ENCODE data around the gene ARHGEF38.
"Not testable (repeated sequence)": the region's sequence is repeated elsewhere in the genome, so short reads cannot be mapped to it uniquely, and the experiment has no call there.

Gene ARHGEF38

GRCh38 chr4:105652286-105652888, 100.0 kb downstream of the ARHGEF38 start:
- DNase-seq (ENCODE audit: low read depth, low spot score) = no peak

DNA sequence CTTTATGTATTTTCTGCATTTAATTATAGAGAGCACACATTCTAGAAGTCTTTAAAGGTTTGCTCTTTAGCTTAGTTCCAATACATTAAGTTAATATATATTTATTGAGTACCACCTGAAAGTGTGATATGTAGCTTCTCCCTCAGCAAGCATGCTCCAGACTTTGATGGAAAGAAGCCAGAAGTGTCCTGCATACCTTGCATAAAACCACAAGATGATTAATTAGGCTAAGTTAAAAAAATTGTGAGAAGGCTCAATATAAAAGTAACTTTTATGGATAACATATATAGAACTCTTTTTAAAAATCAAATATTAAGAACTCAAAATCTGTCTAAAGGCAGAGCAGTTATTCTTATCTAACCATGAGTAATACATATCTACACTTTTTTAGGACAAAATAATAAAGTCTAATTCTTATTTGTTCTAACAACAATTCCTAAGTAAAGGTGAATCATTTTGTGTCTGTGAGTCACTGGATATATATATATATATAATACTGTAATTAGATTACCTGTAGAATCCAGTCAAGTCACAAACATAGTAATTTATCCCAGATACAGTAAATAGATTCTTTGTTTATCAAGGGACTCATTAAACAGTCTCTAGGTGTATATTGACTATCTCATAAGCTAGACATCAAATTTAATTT, 104.8 kb downstream of the ARHGEF38 start:
- DNase-seq (ENCODE audit: low read depth, low spot score) = no peak

GRCh38 chr4:105659190-105659589, 106.8 kb downstream of the ARHGEF38 start:
- no peak for DNase-seq (ENCODE audit: low read depth, low spot score)

- no peak for DNase-seq (ENCODE audit: low read depth, low spot score)
Measured at GRCh38 chr4:105661028-105661427, 108.6 kb downstream of the ARHGEF38 start.

DNA sequence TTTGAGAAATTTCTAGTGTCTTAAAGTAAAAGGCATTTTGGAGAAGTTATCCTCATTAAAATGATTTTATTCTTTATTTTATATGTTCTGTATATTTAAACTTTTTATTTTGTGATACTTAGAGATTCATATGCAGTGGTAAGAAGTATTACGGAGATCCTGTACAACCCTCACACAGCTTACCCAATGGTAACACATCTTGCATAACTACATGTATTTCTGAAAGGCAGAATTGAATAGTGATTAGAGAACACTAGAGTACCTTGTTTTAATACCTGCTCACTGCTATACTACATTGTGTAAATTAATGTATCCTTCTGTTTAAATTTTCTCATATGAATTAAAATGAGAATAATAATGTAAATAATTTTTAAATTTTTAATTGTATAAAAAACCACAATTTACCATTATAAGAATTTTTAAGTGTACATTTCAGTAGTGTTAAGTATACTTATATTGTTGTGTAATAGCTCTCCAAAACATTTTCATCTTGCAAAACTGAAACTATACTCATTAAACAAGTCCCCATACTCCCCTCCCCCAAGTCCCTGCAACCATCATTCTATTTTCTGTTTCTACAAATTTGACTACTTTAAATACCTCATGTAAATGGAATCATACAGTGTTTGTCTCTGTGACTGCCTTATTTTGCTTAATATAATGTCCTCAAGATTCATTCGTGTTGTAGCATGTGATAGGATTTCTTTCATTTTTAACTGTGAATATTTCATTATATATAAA, 110.7 kb downstream of the ARHGEF38 start:
- no peak for DNase-seq (ENCODE audit: low read depth, low spot score)

DNA sequence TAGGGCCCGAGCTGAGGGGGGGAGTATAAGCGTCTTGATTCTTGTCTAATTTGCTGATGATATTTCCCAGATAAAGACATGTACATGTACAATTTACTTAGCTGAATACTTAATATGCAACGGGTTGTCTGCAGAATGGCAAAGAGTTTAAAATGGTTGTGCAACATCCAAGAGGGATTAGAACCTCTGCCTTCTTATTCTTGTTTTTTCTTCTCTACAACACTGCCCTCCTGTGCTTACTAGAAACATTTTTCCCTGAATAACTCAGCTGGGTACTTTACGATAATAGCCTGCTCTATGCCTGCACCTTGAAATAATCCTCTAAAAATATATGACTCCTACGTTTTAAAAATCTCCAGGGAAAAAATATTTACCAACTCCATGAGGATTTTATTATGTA, 114.3 kb downstream of the ARHGEF38 start:
- DNase-seq (ENCODE audit: low read depth, low spot score) = no peak

DNA sequence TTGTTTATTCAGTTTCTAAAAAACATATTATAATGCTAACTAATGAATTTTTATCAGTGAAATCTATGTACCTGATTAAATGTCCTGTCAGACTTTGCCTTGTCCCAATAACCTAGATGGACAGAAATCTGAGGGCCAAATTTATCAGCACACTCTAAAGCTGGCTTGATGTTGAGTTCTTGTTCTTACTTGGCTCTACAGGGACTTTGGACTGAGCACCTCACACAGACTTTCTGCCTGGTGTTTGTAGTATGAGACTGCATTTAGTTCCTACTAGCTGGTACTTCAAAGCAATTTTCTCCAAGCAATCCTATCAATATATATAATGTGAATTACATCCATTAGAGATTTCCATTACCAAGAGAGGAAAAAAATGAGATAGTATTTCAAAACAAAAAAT, 118.3 kb downstream of the ARHGEF38 start:
- no peak for DNase-seq (ENCODE audit: low read depth, low spot score)

DNA sequence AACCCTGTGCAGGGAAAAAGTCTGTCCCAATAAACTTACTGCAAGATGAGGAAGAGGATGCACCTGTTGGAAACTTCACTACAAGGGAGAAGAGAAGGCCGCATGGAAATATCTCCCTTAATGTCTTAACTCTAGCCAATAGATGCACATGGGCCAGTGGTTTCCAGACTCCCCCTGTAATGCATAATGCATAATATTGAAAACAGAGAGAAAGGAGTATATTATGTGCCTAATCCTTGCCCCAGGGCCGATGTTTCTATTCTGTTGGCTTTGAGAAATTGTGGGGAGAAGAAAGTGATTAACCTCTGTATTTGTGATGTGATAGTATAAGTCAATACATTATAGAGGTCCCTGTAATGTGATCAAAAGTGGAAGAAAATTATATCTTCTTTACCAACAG, 118.9 kb downstream of the ARHGEF38 start:
- no peak for DNase-seq (ENCODE audit: low read depth, low spot score)

DNA sequence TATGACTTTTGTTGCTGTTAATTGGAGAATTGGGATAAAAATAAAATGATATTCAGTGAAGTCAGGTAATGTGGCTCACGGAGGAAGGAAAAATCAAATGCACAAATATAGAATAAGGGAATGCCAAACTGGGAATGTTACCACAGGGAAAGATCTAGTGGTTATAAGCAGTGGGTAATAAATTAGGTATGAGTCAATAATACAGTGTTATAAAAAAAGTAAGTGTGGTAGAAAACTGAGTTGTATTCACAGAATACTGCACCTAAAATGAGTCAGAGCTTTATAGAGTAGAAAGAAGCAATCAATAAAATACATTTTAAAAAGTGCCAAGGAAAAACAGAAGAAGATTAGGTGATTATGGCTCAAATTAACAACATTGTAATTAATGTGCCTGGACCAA, 121.6 kb downstream of the ARHGEF38 start:
- no peak for DNase-seq (ENCODE audit: low read depth, low spot score)

- no peak for DNase-seq (ENCODE audit: low read depth, low spot score)
Measured at GRCh38 chr4:105677709-105678108, 125.3 kb downstream of the ARHGEF38 start.

DNA sequence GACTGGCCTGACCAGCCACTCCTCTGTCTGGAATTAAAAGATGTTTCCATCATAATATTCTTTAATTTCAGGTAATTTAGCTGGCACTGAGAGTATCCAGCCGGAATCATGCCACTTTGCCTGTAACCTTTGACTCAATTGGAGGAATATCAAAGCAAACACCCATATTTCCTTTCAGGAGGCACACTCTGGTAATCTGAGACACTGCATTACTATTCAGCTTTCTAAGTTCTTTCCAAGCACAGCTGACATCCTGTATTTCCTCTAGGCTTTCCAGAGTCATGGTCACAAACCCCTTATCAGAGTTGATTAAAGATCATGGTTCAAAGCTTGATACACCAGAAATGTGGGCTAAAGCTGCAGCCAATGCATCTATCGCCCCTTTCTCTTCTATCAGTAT, 126.8 kb downstream of the ARHGEF38 start:
- DNase-seq (ENCODE audit: low read depth, low spot score) = no peak

- no peak for DNase-seq (ENCODE audit: low read depth, low spot score)
Measured at GRCh38 chr4:105683038-105683437, 130.6 kb downstream of the ARHGEF38 start.

- no peak for DNase-seq (ENCODE audit: low read depth, low spot score)
Measured at GRCh38 chr4:105686571-105686970, 134.2 kb downstream of the ARHGEF38 start.

DNA sequence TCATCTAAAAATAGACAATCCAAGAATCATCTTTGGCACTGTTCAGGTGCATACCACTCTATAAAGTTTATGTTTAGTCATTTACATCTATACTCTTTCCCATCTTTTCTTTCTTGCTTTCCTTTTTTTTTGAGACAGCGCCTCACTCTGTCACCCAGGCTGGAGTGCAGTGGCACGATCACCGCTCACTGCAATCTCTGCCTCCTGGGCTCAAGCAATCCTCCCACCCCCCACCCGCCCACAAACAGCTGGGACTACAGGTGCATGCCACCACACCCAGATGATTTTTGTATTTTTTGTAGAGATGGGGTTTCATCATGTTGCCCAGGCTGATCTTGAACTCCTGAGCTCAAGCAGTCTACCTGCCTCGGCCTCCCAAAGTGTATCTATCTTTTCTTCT, 142.4 kb downstream of the ARHGEF38 start:
- not testable (repeated sequence) for DNase-seq (ENCODE audit: low read depth, low spot score)

DNA sequence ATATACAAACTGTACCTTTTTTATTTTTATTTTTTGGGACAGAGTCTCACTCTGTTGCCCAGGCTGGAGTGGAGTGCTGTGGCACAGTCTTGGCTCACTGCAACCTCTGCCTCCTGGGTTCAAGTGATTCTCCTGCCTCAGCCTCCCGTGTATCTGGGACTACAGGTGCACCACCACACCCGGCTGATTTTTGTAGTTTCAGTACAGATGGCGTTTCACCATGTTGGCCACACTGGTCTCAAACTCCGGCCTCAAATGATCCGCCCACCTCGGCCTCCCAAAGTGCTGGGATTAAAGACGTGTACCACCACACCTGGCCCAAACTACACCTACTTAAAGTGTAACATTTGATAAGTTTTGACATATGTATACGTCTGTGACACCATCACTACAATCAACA, 143.4 kb downstream of the ARHGEF38 start:
- not testable (repeated sequence) for DNase-seq (ENCODE audit: low read depth, low spot score)

GRCh38 chr4:105698607-105699006, 146.2 kb downstream of the ARHGEF38 start:
- DNase-seq (ENCODE audit: low read depth, low spot score) = no peak

DNA sequence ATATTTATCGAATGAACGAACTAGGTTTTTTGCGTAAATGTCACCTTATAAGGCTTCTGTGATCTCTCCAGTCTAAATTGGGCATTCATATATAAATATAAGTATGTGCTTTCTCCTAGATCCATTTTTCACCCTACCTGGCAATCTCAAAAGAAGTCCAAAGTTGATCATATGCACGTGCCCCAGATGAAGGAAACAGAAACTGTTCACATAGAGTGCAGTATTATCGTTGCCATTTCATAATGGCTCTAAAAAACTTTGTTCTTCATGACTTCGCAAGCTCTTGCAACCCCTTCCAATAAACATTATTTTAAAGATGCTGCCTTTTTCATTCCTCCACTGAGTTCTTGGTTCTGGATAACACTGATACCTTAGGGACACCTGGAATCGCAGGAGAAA, 155.4 kb downstream of the ARHGEF38 start:
- DNase-seq (ENCODE audit: low read depth, low spot score) = no peak

DNA sequence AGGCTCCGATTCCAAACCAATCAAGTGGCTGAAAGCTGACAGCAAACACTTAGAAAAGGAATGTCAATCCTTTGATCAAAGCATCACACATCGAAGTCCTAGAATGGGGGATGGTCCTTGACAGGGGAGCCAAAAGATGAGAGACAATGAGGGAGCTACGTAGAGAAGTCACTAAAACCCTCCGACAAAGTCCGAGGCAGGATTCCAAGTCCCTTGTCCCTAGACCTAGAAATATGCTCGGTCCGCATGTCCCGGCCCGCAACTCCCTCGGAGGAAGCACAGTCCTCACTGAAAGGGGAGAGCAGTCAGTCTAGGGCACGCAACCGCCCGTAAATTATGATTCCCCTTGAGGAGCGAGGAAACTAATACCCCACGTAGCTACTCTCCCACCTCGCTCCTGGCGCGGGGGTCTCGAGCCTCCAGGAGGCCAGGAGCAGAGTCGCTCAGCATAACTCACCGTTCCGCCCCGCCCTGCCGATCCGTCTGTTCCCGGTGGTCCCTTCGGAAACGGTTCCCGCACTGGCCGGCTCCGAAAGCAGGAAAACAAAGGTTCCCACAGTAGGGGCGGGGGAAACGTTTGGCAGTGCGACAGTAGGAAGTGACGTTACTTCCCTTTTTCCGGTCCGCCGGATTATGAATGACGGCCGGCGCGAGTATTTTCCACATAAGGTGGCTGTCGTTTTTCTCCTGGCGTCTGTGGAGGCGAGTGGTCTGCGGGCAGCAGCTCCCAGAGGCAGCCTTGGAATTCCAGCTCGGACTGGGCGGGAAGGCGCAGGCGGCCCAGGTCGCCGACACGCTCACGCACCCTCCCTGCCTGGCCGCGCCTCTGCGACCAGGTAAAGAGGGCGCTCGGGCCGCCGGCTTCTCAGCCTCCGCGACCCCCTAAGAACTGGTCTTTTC, 156.0 kb downstream of the ARHGEF38 start, which contains the start of the genes GSTCD and INTS12:
TSS of gene GSTCD (plus strand) at position 604 of the 900 bp plus-strand sequence. CDS start 8,830 bp downstream, outside the sequence.
TSS of gene INTS12 (minus strand) at position 509 of the 900 bp plus-strand sequence. CDS start 8,684 bp downstream, outside the sequence.
- DNase-seq (ENCODE audit: low read depth, low spot score) = peak; percentile 83

DNA sequence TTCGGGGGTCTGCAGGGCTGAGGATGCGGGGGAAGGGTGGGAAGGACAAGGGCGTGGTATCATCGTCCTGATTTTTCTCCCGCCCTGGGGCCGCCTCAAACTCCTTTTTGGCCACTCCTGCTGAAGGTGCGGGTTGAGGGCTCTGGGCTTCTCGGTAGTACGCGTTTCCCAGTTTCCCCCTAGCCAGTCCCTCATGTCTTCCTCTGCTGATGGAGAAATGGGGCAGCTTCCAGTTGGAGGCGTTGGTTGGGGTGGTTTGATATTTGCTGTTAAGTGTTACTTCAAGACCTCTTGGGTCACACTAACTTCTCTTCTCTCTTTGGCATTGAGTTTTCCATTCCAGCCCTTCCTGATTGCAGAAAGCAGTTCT, 156.6 kb downstream of the ARHGEF38 start:
- DNase-seq (ENCODE audit: low read depth, low spot score) = no peak

GRCh38 chr4:105710012-105710600, 157.7 kb downstream of the ARHGEF38 start:
- no peak for DNase-seq (ENCODE audit: low read depth, low spot score)

DNA sequence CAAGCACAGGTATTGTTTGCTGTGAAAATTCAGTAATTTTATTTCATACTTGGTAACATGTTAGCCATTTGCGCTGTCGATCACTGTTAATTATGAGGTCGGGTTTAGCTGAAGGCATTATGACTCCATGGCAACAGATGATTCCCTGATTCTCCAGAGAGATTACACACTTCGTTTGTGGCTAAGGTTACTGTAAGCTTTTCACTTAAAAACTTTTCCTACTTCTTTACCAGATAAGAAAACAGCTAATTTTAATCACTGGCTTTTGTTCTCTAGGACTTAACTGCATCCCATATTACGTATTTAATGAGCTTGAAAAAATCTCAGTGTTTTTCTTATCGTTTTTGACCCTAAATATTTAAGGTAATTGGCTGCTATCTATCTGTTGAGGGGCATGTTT, 158.3 kb downstream of the ARHGEF38 start:
- no peak for DNase-seq (ENCODE audit: low read depth, low spot score)

Measured in smooth muscle cell of the brain vasculature (primary cell).